IMR-90 (cell line): Measurements from ENCODE around the gene HSBP1L1. TPM values are rescaled to one million over a fixed set of nuclear protein-coding genes. Genes with fewer than 3 reads are reported as not detected.

Experiments used
- ATAC-seq: fragments of 200-7000 bp; cut with Tn5 transposase; 2 replicates; pipeline ENCODE4 v1.9.1; 2020; ENCODE audit warnings: low read depth, mild to moderate bottlenecking, moderate library complexity
- BruUV-seq: library from RNA; stranded (reverse); fragments of 400-500 nt; replicated peaks from 2 replicates; lab custom pipeline; 2021; lab: Mats Ljungman, UMichigan
- CTCF ChIA-PET: fragments of 300-600 bp; formaldehyde crosslinking; extraction: SDS; loops from one replicate; lab custom pipeline; 2021; ENCODE audit warnings: antibody characterized with exemption; lab: Yijun Ruan, JAX
- POLR2A ChIA-PET: fragments of 300-600 bp; sonication (Branson Sonifier 250); formaldehyde crosslinking; loops from one replicate; lab custom pipeline; 2022; ENCODE audit warnings: antibody characterized with exemption; ENCODE audit not compliant: unreplicated experiment; lab: Charles Lee
- DNase-seq: peaks from one replicate; pipeline ENCODE4 v3.0.0; 2013
- H2AFZ ChIP-seq: replicated peaks from 2 replicates; pipeline ENCODE3; 2013; ENCODE audit warnings: low read length, mild to moderate bottlenecking; ENCODE audit not compliant: poor library complexity
- H2AK5ac ChIP-seq: 2 replicates; pipeline ENCODE4 v1.6.1; 2013; ENCODE audit warnings: low read depth, low read length, inconsistent platforms
- H2AK9ac ChIP-seq: replicated peaks from 2 replicates; pipeline ENCODE3; 2013; ENCODE audit warnings: mild to moderate bottlenecking, low read depth, low read length, moderate library complexity; ENCODE audit not compliant: poor library complexity
- H2BK120ac ChIP-seq: 2 replicates; pipeline ENCODE4 v1.6.1; 2013; ENCODE audit warnings: low read depth, low read length, inconsistent platforms
- H2BK15ac ChIP-seq: 3 replicates; pipeline ENCODE4 v1.6.1; 2013; ENCODE audit warnings: low read depth, low read length, inconsistent platforms
- H2BK20ac ChIP-seq: 2 replicates; pipeline ENCODE4 v1.6.1; 2013; ENCODE audit warnings: low read depth, mild to moderate bottlenecking, inconsistent platforms, low read length, moderate library complexity
- H2BK5ac ChIP-seq: 2 replicates; pipeline ENCODE4 v1.6.1; 2013; ENCODE audit warnings: mild to moderate bottlenecking, low read depth, low read length, inconsistent platforms; ENCODE audit not compliant: poor library complexity, severe bottlenecking
- H3K14ac ChIP-seq: replicated peaks from 2 replicates; pipeline ENCODE4 v1.6.1; 2013; ENCODE audit warnings: low read depth, low read length, inconsistent platforms
- H3K18ac ChIP-seq: 2 replicates; pipeline ENCODE4 v1.6.1; 2013; ENCODE audit warnings: low read depth, low read length, control low read depth
- H3K23ac ChIP-seq: 2 replicates; pipeline ENCODE4 v1.6.1; 2013; ENCODE audit warnings: low read depth, low read length, inconsistent platforms
- H3K27ac ChIP-seq: 2 replicates; pipeline ENCODE4 v1.5.1; 2013; ENCODE audit warnings: mild to moderate bottlenecking, control low read depth, low read length; ENCODE audit not compliant: insufficient read depth
- H3K27me3 ChIP-seq: 2 replicates; pipeline ENCODE4 v1.6.1; 2013; ENCODE audit warnings: low read length; ENCODE audit not compliant: control insufficient read depth, insufficient read depth
- H3K36me3 ChIP-seq: 2 replicates; pipeline ENCODE4 v1.6.1; 2013; ENCODE audit warnings: low read length, mixed read lengths; ENCODE audit not compliant: control insufficient read depth, insufficient read depth
- H3K4ac ChIP-seq: 2 replicates; pipeline ENCODE4 v1.6.1; 2013; ENCODE audit warnings: low read depth, low read length, inconsistent platforms
- H3K4me1 ChIP-seq: 2 replicates; pipeline ENCODE4 v1.6.1; 2013; ENCODE audit warnings: low read length, mixed read lengths; ENCODE audit not compliant: control insufficient read depth, insufficient read depth
- H3K4me2 ChIP-seq: 2 replicates; pipeline ENCODE4 v1.6.1; 2013; ENCODE audit warnings: low read depth, mild to moderate bottlenecking, control low read depth, low read length, moderate library complexity
- H3K4me3 ChIP-seq: 2 replicates; pipeline ENCODE4 v1.5.1; 2013; ENCODE audit warnings: low read depth, mild to moderate bottlenecking, control low read depth, low read length, moderate library complexity; ENCODE audit not compliant: insufficient read depth
- H3K56ac ChIP-seq: 2 replicates; pipeline ENCODE4 v1.6.1; 2013; ENCODE audit warnings: low read length, inconsistent platforms; ENCODE audit not compliant: insufficient read depth; ENCODE audit errors: extremely low read depth
- H3K79me1 ChIP-seq, 2 experiments: 2 replicates each; pipeline ENCODE4 v1.6.1; 2013; ENCODE audit warnings: low read length in 2 of 2, inconsistent platforms in 1 of 2, low read depth in 1 of 2
- H3K9ac ChIP-seq: 2 replicates; pipeline ENCODE4 v1.6.1; 2013; ENCODE audit warnings: low read depth, low read length, control low read depth
- H3K9me1 ChIP-seq: 2 replicates; pipeline ENCODE4 v1.6.1; 2013; ENCODE audit warnings: low read length, inconsistent platforms; ENCODE audit not compliant: insufficient read depth
- H3K9me3 ChIP-seq: 2 replicates; pipeline ENCODE4 v1.6.1; 2013; ENCODE audit warnings: low read length; ENCODE audit not compliant: control insufficient read depth, insufficient read depth
- H4K20me1 ChIP-seq: 2 replicates; pipeline ENCODE4 v1.6.1; 2013; ENCODE audit warnings: low read length, inconsistent platforms; ENCODE audit not compliant: insufficient read depth
- H4K5ac ChIP-seq: 2 replicates; pipeline ENCODE4 v1.6.1; 2013; ENCODE audit warnings: mild to moderate bottlenecking, low read depth, low read length, control low read depth
- H4K8ac ChIP-seq, 2 experiments: 2 replicates each; pipeline ENCODE4 v1.6.1; 2013; ENCODE audit warnings: low read depth in 2 of 2, low read length in 2 of 2, control low read depth in 1 of 2, inconsistent platforms in 1 of 2
- H4K91ac ChIP-seq: 2 replicates; pipeline ENCODE4 v1.6.1; 2013; ENCODE audit warnings: low read depth, low read length, inconsistent platforms; ENCODE audit not compliant: insufficient read depth
- CHD1 ChIP-seq: IDR thresholded peaks from 2 replicates; pipeline ENCODE4 v1.6.1; 2012; ENCODE audit warnings: low read depth, low read length, improper control_type of control experiment
- ELK1 ChIP-seq: fragments of 150-350 bp; IDR thresholded peaks from 2 replicates; pipeline ENCODE4 v1.6.1; 2016; ENCODE audit warnings: low read depth, mild to moderate bottlenecking, low read length, moderate library complexity, borderline replicate concordance
- MAZ ChIP-seq: IDR thresholded peaks from 2 replicates; pipeline ENCODE4 v1.6.1; 2012; ENCODE audit warnings: low read depth, mild to moderate bottlenecking, low read length, improper control_type of control experiment, moderate library complexity, borderline replicate concordance
- MXI1 ChIP-seq: IDR thresholded peaks from 2 replicates; pipeline ENCODE4 v1.6.1; 2012; ENCODE audit warnings: low read depth, mild to moderate bottlenecking, low read length, moderate library complexity, borderline replicate concordance
- NFE2L2 ChIP-seq: fragments of 150-350 bp; IDR thresholded peaks from 2 replicates; pipeline ENCODE4 v1.6.1; 2016; ENCODE audit warnings: low read depth, mild to moderate bottlenecking, low read length
- SMC3 ChIP-seq: fragments of 150-350 bp; IDR thresholded peaks from 2 replicates; pipeline ENCODE4 v1.6.1; 2016; ENCODE audit warnings: low read depth, mild to moderate bottlenecking, antibody characterized with exemption, low read length, moderate library complexity
- WGBS, 2 experiments: methylation state at CpG; one replicate each; pipeline versions ENCODE4 v1.1.5 to v1.1.7; 2013; ENCODE audit warnings: missing lambda C conversion rate in 2 of 2; ENCODE audit not compliant: insufficient read length in 1 of 2; ENCODE audit errors: extremely low coverage in 2 of 2; 5-methylcytosine and 5-hydroxymethylcytosine counted together
- dilution Hi-C: fragments of 300-500 bp; cut with HindIII; formaldehyde crosslinking; loops from one replicate; pipeline ENCODE4 v1.14.3; 2018; ENCODE audit warnings: low sequenced_read_pairs; ENCODE audit not compliant: unreplicated experiment
- in situ Hi-C: fragments of 300-500 bp; cut with MboI; formaldehyde crosslinking; loops from 3 replicates; pipeline ENCODE4 v1.14.3; 2019; ENCODE audit warnings: low sequenced_read_pairs, inconsistent platforms, mixed read lengths
- intact Hi-C: fragments of 100-400 bp; cut with micrococcal nuclease; formaldehyde crosslinking; loops from 2 replicates; pipeline ENCODE4 v1.10.0; 2022
- polyA plus RNA-seq, 3 experiments: library from polyadenylated mRNA; depleted of rRNA; stranded (reverse); fragments of >200 nt; gene quantifications; 2 replicates each; pipeline ENCODE4 v1.2.3, GENCODE V29; 2012; ENCODE audit warnings: low replicate concordance in 1 of 3
- total RNA-seq: library from RNA; depleted of rRNA; stranded (reverse); fragments of >200 nt; gene quantifications from 2 replicates; pipeline ENCODE4 v1.2.3, GENCODE V29; 2012

Gene HSBP1L1
- total and polyA plus RNA-seq, 2 of the 4 experiments (the other 2 are of a cell fraction), result 8.6 to 18.0 TPM

- H2BK15ac ChIP-seq, result no peak overlapping the region
- H4K8ac ChIP-seq, result no peak overlapping the region
- H3K4ac ChIP-seq, result no peak overlapping the region
- H3K9me3 ChIP-seq, result no peaks in the 10 kb centered on the region
- DNase-seq, result no peak
- H2AFZ ChIP-seq, result no peak overlapping the region
- H2BK5ac ChIP-seq, result no peak overlapping the region
- H2BK120ac ChIP-seq, result no peak overlapping the region
- H3K4me1 ChIP-seq, result peaks cover 3% of the 10 kb centered on the region
- H2AK9ac ChIP-seq, result no peak overlapping the region
- in situ Hi-C loops (no loop called here), dilution Hi-C loops (no loop called here), intact Hi-C loops (no loop called here)
- no peak overlapping the region for H3K9ac ChIP-seq
- no peak overlapping the region for H3K14ac ChIP-seq
- H3K79me1 ChIP-seq, result no peaks in the 10 kb centered on the region
- no CpG with 5 or more reads among the region's 2 CpGs for WGBS, 2 experiments
- no peak overlapping the region for H3K23ac ChIP-seq
- H4K5ac ChIP-seq, result no peak overlapping the region
- peaks cover 3% of the 10 kb centered on the region; the same call in 1 of the 2 replicates for H3K9me1 ChIP-seq
- H3K4me3 ChIP-seq, result no peak overlapping the region
- H2AK5ac ChIP-seq, result no peak overlapping the region
- H3K36me3 ChIP-seq, result peaks cover 2% of the 10 kb centered on the region; the same call in 1 of the 2 replicates
- H4K91ac ChIP-seq, result no peak overlapping the region
- ChIA-PET POLR2A (interaction anchor here (0.6 kb wide), 1 partner anchor 8 kb away, joined by 8 read pairs; no protein-coding TSS in a partner anchor), CTCF (no interaction called here)
- no peaks in the 10 kb centered on the region for H4K20me1 ChIP-seq
- no peak for ATAC-seq
- H3K27ac ChIP-seq, result no peak overlapping the region
- no peak for TF ChIP-seq CHD1
- TF ChIP-seq MAZ, result no peak
- TF ChIP-seq ELK1, result no peak
- no peak for TF ChIP-seq SMC3
- no peak for TF ChIP-seq MXI1
- TF ChIP-seq NFE2L2, result no peak
- no peak overlapping the region for H3K18ac ChIP-seq
- no TSS peak for BruUV-seq
- H2BK20ac ChIP-seq, result no peak overlapping the region
- H3K56ac ChIP-seq, result no peak overlapping the region
- no peaks in the 10 kb centered on the region for H3K27me3 ChIP-seq
- H3K4me2 ChIP-seq, result no peak overlapping the region
These were observed 5.5 kb upstream of the HSBP1L1 start for GRCh38 chr18:79958981-79959380.
